ENCODE data around the gene LRATD1.

DNA sequence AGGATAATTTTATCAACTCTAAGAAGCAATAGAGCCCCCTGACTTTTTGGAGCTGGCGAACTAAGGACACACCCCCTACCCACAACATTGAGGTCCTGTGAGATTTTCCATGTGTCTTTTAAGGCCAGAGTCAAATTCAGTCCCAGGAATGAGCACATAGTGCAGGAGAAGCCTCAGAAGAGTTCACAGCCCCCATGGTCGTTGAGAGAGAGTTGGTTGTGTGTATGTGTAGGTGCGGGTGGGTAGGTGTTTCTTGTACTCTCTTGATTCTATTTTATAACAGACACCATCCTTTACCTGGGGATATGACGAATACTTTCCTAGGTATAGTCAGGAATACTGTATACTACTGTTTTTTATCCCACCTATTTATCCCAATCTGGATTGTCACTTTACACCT, 8.6 kb downstream of the LRATD1 start:
- TF ChIP-seq, protein P1, sequence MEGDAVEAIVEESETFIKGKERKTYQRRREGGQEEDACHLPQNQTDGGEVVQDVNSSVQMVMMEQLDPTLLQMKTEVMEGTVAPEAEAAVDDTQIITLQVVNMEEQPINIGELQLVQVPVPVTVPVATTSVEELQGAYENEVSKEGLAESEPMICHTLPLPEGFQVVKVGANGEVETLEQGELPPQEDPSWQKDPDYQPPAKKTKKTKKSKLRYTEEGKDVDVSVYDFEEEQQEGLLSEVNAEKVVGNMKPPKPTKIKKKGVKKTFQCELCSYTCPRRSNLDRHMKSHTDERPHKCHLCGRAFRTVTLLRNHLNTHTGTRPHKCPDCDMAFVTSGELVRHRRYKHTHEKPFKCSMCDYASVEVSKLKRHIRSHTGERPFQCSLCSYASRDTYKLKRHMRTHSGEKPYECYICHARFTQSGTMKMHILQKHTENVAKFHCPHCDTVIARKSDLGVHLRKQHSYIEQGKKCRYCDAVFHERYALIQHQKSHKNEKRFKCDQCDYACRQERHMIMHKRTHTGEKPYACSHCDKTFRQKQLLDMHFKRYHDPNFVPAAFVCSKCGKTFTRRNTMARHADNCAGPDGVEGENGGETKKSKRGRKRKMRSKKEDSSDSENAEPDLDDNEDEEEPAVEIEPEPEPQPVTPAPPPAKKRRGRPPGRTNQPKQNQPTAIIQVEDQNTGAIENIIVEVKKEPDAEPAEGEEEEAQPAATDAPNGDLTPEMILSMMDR (IDR thresholded peaks at IDR 0.05), result no peak
- TF ChIP-seq POLR2A (IDR thresholded peaks at IDR 0.05) (no peak), EP300 (IDR thresholded peaks at IDR 0.05) (no peak)

All from tibial nerve (tissue), 4 donors.